Caco-2 (cell line): ENCODE measurements around the gene TMPRSS11F. TPM values are rescaled to one million over a fixed set of nuclear protein-coding genes. Genes with fewer than 3 reads are reported as not detected.
"Not testable (repeated sequence)": the region's sequence is repeated elsewhere in the genome, so short reads cannot be mapped to it uniquely, and the experiment has no call there.

ENCODE experiments used
- BruUV-seq: library from RNA; stranded (reverse); fragments of 400-500 nt; replicated peaks from 2 replicates; lab custom pipeline; 2021; lab: Mats Ljungman, UMichigan
- CTCF ChIA-PET: fragments of 300-600 bp; sonication (Branson Sonifier 250); formaldehyde crosslinking; loops from one replicate; lab custom pipeline; 2022; ENCODE audit warnings: antibody characterized with exemption; lab: Charles Lee
- POLR2A ChIA-PET: fragments of 300-600 bp; sonication (Branson Sonifier 250); formaldehyde crosslinking; loops from one replicate; lab custom pipeline; 2022; ENCODE audit warnings: antibody characterized with exemption; lab: Charles Lee
- DNase-seq, 2 experiments: peaks; one replicate each; pipeline versions ENCODE4 v3.0.0 to v3.0.0-alpha.2; 2020 to 2022
- H3K27me3 ChIP-seq: replicated peaks from 2 replicates; pipeline ENCODE4 v1.6.0; 2011; ENCODE audit warnings: low read length; ENCODE audit not compliant: control insufficient read depth, insufficient read depth
- H3K36me3 ChIP-seq: 2 replicates; pipeline ENCODE4 v1.5.1; 2011; ENCODE audit warnings: low read length; ENCODE audit not compliant: control insufficient read depth, insufficient read depth
- H3K4me1 ChIP-seq: fragments of 250-450 bp; sonication (Bioruptor Pico); 2 replicates; pipeline ENCODE4 v1.5.1; 2020; ENCODE audit warnings: mild to moderate bottlenecking
- H3K4me3 ChIP-seq: 2 replicates; pipeline ENCODE4 v1.5.1; 2011; ENCODE audit warnings: low read depth, mild to moderate bottlenecking, control low read depth, low read length
- H3K9me3 ChIP-seq: fragments of 250-450 bp; sonication (Bioruptor Pico); 2 replicates; pipeline ENCODE4 v1.5.1; 2020; ENCODE audit warnings: mild to moderate bottlenecking, moderate library complexity
- H3K27ac Mint-ChIP-seq: one replicate; pipeline ENCODE4 v1.8.0; 2022; ENCODE audit warnings: mixed read lengths; ENCODE audit not compliant: unreplicated experiment
- H3K27me3 Mint-ChIP-seq: one replicate; pipeline ENCODE4 v1.8.0; 2022; ENCODE audit warnings: mixed read lengths; ENCODE audit not compliant: insufficient read depth, unreplicated experiment
- H3K36me3 Mint-ChIP-seq: one replicate; pipeline ENCODE4 v1.8.0; 2022; ENCODE audit warnings: mild to moderate bottlenecking, mixed read lengths; ENCODE audit not compliant: insufficient read depth, unreplicated experiment
- H3K4me1 Mint-ChIP-seq: one replicate; pipeline ENCODE4 v1.8.0; 2022; ENCODE audit warnings: low read depth, mixed read lengths; ENCODE audit not compliant: unreplicated experiment
- H3K4me3 Mint-ChIP-seq: one replicate; pipeline ENCODE4 v1.8.0; 2022; ENCODE audit warnings: mild to moderate bottlenecking, moderate library complexity, mixed read lengths; ENCODE audit not compliant: unreplicated experiment
- H3K9me3 Mint-ChIP-seq: one replicate; pipeline ENCODE4 v1.8.0; 2022; ENCODE audit warnings: mixed read lengths; ENCODE audit not compliant: unreplicated experiment
- intact Hi-C: fragments of 100-400 bp; cut with micrococcal nuclease; formaldehyde crosslinking; loops from one replicate; pipeline ENCODE4 v1.10.0; 2022; ENCODE audit not compliant: unreplicated experiment
- total RNA-seq: library from RNA; stranded (reverse); gene quantifications from 2 replicates; pipeline ENCODE4 v1.2.3, GENCODE V29; 2022
- TF ChIP-seq, protein P1 (sequence below), 2 experiments: fragments of 200-600 bp in 1 of 2; IDR thresholded peaks; 1 replicate in 1 of 2; 2 replicates in 1 of 2; pipeline versions ENCODE4 v1.5.1 to v1.8.0; 2011 to 2022; ENCODE audit warnings: antibody characterized with exemption in 1 of 2, control low read depth in 1 of 2, inconsistent platforms in 1 of 2, low read depth in 1 of 2, low read length in 1 of 2, mild to moderate bottlenecking in 1 of 2, moderate library complexity in 1 of 2; ENCODE audit not compliant: insufficient read depth in 1 of 2, severe bottlenecking in 1 of 2, unreplicated experiment in 1 of 2

Gene TMPRSS11F
- total RNA-seq, 1 experiment from 2014 or later: not detected

DNA sequence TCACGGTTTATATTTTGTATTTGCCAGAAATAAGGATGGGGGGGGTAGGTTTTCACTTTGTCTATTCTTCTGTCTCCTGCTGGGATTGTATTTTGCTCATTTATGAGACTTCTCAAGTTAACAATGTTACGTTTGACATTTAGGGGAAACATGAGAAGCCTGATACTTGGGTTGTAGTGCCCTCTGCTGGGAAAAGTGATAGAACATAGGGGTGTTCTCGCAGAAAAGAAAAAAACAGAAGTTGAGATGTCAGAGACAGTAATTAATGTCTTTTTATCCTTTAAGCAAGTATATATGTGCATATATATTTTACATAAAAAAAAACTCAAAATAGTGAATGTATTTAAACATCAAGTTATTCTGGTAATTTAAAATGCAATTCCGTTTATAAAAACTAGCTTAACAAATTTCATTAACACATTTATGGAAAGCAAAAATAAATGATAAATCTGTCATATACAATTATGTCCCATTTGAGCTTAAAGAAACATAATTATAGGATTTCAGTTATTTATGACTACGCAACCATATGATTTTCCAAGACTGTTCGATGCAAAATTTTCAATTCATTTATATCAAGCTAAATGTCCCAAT lies 46.0 kb upstream of the TMPRSS11F start:
- H3K27me3 ChIP-seq: no peaks in the 10 kb centered on the region
- no peak overlapping the region for H3K4me3 Mint-ChIP-seq
- TF ChIP-seq, protein P1, sequence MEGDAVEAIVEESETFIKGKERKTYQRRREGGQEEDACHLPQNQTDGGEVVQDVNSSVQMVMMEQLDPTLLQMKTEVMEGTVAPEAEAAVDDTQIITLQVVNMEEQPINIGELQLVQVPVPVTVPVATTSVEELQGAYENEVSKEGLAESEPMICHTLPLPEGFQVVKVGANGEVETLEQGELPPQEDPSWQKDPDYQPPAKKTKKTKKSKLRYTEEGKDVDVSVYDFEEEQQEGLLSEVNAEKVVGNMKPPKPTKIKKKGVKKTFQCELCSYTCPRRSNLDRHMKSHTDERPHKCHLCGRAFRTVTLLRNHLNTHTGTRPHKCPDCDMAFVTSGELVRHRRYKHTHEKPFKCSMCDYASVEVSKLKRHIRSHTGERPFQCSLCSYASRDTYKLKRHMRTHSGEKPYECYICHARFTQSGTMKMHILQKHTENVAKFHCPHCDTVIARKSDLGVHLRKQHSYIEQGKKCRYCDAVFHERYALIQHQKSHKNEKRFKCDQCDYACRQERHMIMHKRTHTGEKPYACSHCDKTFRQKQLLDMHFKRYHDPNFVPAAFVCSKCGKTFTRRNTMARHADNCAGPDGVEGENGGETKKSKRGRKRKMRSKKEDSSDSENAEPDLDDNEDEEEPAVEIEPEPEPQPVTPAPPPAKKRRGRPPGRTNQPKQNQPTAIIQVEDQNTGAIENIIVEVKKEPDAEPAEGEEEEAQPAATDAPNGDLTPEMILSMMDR (IDR thresholded peaks at IDR 0.05; ENCODE audit: insufficient read depth in 1 of 2, low read depth in 1 of 2, low read length in 1 of 2, severe bottlenecking in 1 of 2, unreplicated experiment in 1 of 2): peak; percentile 52 to 64
- H3K36me3 ChIP-seq: no peaks in the 10 kb centered on the region
- H3K9me3 Mint-ChIP-seq: peaks cover 10% of the 10 kb centered on the region
- H3K4me1 ChIP-seq: no peaks in the 10 kb centered on the region
- peak in 1 of 2 experiments; percentile 68 for DNase-seq
- CTCF ChIA-PET: interaction anchor here (0.6 kb wide), 1 partner anchor 100 kb away, joined by 3 read pairs; no protein-coding TSS in a partner anchor
- H3K9me3 ChIP-seq: no peaks in the 10 kb centered on the region
- H3K36me3 Mint-ChIP-seq: no peaks in the 10 kb centered on the region
- H3K4me1 Mint-ChIP-seq: no peaks in the 10 kb centered on the region
- no TSS peak for BruUV-seq
- POLR2A ChIA-PET: no interaction called here
- no peaks in the 10 kb centered on the region for H3K27me3 Mint-ChIP-seq
- H3K4me3 ChIP-seq: no peak overlapping the region
- no peak overlapping the region for H3K27ac Mint-ChIP-seq
- intact Hi-C loops: loop anchor here (1.0 to 10.0 kb wide), 7 partner anchors 95 to 428 kb away; no protein-coding TSS in a partner anchor

DNA sequence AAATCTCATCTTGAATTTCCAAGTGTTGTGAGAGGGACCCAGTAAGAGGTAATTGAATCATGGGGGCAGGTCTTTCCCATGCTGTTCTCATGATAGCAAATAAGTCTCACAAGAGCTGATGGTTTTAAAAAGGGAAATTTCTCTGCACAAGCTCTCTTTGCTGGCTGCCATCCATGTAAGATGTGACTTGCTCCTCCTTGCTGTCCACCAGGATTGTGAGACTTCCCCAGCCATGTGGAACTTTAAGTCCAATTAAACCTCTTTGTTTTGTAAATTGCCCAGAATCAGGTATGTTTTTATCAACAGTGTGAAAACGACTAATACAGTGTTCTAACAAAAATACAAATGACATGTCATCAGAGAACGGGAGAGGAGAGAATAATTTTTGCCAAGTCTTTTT lies 44.7 kb upstream of the TMPRSS11F start:
- H3K4me3 Mint-ChIP-seq, BruUV-seq, H3K9me3 ChIP-seq, H3K27ac Mint-ChIP-seq, H3K4me3 ChIP-seq, POLR2A ChIA-PET, H3K4me1 Mint-ChIP-seq, H3K27me3 ChIP-seq, H3K36me3 Mint-ChIP-seq, DNase-seq, H3K36me3 ChIP-seq, CTCF ChIA-PET, H3K9me3 Mint-ChIP-seq, H3K4me1 ChIP-seq, H3K27me3 Mint-ChIP-seq: not testable (repeated sequence)
- intact Hi-C loops: loop anchor here (10.0 kb wide), 1 partner anchor 200 kb away; no protein-coding TSS in a partner anchor

DNA sequence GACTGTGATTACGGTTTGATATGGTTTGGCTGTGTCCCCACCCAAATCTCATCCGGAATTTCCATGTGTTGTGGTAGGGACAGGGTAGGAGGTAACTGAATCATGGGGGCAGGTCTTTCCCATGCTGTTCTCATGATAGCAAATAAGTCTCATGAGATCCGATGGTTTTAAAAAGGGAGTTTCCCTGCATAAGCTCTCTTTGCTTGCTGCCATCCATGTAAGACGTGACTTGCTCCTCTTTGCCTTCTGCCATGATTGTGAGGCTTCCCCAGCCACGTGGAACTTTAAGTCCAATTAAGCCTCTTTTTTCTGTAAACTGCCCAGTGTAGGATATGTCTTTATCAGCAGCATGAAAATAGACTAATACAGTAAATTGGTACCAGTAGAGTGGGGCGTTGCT lies 42.5 kb upstream of the TMPRSS11F start:
- POLR2A ChIA-PET: not testable (repeated sequence)

DNA sequence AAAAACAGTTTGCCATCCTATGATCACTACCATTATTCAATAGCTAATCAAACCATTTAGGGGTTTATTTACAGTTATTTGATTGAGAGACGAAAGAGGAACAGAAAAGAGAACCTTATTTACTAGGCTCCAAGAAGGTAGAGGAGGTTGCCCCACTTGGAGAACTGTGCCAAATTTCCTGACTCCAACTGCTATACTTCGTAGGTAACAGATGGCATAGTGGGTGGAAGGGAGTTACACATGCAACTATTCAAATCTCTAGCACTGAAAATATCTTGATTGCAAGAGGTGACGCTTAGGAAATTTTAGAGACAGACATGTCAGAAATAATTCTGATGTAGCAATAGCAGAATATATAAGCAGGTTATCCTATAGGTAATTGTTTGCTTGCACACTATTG lies 38.0 kb upstream of the TMPRSS11F start:
- Mint-ChIP-seq H3K4me1 (no peaks in the 10 kb centered on the region), H3K27ac (no peak overlapping the region), H3K9me3 (no peaks in the 10 kb centered on the region), H3K27me3 (peaks cover 4% of the 10 kb centered on the region), H3K36me3 (no peaks in the 10 kb centered on the region), H3K4me3 (no peak overlapping the region)
- intact Hi-C loops: no loop called here
- Histone ChIP-seq H3K9me3 (no peaks in the 10 kb centered on the region), H3K4me3 (no peak overlapping the region), H3K4me1 (no peaks in the 10 kb centered on the region), H3K27me3 (no peaks in the 10 kb centered on the region), H3K36me3 (no peaks in the 10 kb centered on the region)
- CTCF ChIA-PET: no interaction called here
- TF ChIP-seq, protein P1 (IDR thresholded peaks at IDR 0.05; ENCODE audit: insufficient read depth in 1 of 2, low read depth in 1 of 2, low read length in 1 of 2, severe bottlenecking in 1 of 2, unreplicated experiment in 1 of 2): no peak
- no peak for DNase-seq
- BruUV-seq: no TSS peak
- POLR2A ChIA-PET: no interaction called here

More for the DNA sequence above, 42.5 kb upstream of the TMPRSS11F start:
- H3K27ac Mint-ChIP-seq, BruUV-seq, H3K27me3 Mint-ChIP-seq, H3K27me3 ChIP-seq, H3K4me3 ChIP-seq, CTCF ChIA-PET, H3K4me1 Mint-ChIP-seq, DNase-seq, H3K4me3 Mint-ChIP-seq, H3K9me3 Mint-ChIP-seq, H3K9me3 ChIP-seq, H3K36me3 Mint-ChIP-seq, H3K36me3 ChIP-seq, H3K4me1 ChIP-seq: not testable (repeated sequence)
- intact Hi-C loops: loop anchor here (10.0 kb wide), 1 partner anchor 203 kb away; no protein-coding TSS in a partner anchor
